Cortex of kidney (tissue), 1 donor: ENCODE measurements around the gene FBXL3.
"Not testable (repeated sequence)": the region's sequence is repeated elsewhere in the genome, so short reads cannot be mapped to it uniquely, and the experiment has no call there.

Experiments used
- DNase-seq: peaks from one replicate; lab custom pipeline; 2025; lab: John Stamatoyannopoulos, UW

Gene FBXL3

GRCh38 chr13:77026255-77026860 lies 601 bp downstream of the FBXL3 start:
- DNase-seq, result no peak

DNA sequence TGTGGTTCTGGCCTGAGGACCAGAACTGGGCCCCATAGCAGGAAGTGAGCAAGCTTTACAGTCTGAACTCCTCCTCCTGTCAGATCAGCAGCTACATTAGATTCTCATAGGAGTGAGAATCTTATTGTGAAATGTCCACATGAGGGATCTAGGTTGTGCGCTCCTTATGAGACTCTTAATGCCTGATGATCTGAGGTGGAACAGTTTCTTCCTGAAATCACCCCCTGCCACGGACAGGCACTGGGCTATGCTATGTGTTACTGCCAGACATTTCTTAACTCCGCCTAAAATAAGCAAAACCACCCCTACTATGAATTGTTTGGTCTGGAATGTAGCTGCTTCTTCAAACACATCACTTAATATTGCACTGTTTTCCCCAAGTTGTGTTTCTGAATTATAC lies 4.6 kb downstream of the FBXL3 start:
- DNase-seq, result no peak

- DNase-seq, result no peak
Observed at GRCh38 chr13:77019756-77020155, 7.2 kb downstream of the FBXL3 start.

DNA sequence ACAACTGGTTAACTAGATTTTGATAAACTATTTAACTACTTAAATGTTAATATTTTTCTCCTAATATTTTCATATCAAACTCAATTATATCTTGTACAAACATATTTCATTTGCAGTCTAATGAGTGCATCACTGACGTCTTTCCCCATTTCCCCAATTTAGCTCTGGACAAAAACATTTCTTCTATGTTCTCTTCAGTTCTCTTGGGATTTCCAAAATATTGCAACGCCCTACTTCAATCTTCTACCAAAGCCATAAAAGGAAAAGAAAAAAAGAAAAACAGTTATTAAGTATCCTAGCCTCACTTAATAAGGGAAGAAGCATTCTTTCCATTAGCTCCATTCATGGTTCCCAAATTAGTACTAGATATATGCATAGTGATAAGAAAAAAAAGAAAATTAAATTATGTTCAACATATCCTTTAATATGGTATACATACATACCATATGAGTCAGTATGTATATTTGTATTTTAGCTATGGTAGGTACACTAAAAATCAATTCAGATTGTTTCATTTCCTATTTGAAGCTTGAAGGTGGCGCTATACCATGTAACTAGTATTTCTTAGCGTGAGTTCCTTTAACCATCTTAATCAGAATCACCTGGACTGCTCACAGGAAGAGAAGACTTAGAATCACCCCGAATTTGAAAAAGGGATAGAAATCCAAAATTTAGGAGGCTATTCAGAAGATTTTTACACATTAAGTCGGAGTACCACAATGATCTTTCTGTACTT lies 9.9 kb downstream of the FBXL3 start:
- no peak for DNase-seq

GRCh38 chr13:77016251-77016812 lies 10.6 kb downstream of the FBXL3 start:
- DNase-seq, result no peak

DNA sequence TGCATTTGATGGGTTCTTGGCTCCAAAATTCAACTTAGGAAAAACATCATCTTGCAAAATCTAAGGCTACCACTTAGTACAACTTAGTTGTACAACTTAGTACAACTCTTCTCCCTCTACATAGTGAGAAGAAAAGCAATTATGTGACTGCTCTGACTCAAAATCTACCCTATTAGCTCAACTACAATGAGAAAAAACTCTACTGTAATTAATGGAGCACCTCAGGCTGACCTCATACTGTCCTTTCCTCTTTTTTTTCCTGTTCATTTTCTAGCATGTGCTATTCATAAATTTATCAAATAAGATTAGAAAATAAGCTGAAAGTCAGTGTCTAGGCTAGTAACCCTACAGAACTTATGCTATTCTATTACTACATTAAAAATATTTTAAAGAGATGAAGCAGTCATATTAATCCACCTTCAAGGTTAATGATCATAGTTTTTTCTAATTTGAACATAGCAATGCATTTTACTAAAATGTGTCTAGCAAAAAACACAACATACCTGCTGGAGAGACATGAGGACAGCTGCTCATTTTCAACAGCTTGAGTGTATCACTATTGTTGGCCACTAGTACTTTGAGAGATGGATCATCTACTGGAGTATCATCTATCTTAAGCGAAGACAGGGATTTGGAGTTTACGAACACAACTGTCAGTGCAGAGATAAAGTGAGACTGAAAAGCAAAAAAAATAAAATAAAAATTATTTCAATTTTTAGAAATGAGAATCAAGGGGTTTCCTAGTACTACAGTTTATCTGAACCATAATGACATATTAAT lies 11.9 kb downstream of the FBXL3 start:
- no peak for DNase-seq

- no peak for DNase-seq
Observed at GRCh38 chr13:77013853-77014542, 13.0 kb downstream of the FBXL3 start.

- not testable (repeated sequence) for DNase-seq
Observed at GRCh38 chr13:77009719-77010118, 17.2 kb downstream of the FBXL3 start.

DNA sequence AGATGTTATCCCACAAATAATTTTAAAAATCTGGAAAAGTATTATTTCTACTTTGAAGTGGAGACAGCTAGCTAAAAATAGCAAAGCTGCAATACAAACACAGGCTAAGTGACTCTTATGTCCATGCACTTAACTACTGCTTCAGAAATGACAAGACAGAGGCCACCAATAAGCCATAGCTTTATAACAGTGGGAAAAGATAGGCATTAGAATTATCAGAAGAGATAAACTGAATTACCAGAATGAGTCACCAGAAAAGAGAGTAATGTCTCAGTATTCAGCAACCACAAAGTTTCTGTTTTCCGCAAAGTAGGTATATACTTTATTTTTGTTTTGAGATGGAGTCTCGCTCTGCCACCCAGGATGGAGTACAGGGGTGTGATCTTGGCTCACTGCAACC lies 17.9 kb downstream of the FBXL3 start:
- DNase-seq, result no peak

DNA sequence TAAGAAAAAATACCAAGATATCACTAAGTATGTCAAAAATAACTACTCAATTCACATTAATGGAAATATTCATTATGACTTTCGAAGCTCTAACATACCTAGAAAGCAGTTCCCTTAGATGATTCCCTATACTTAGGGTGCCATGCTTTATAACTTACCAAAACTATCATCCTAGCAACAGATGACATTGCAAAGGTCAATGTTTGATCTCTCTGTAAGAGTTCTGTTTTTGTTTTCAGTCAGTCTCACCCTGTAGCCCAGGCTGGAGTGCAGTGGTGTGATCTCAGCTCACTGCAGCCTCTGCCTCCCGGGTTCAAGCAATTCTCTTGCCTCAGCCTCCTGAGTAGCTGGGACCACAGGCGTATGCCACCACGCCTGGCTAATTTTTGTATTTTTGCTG lies 18.6 kb downstream of the FBXL3 start:
- not testable (repeated sequence) for DNase-seq

- DNase-seq, result no peak
Observed at GRCh38 chr13:77002590-77003190, 24.3 kb downstream of the FBXL3 start.

GRCh38 chr13:77001963-77002587 lies 24.9 kb downstream of the FBXL3 start:
- DNase-seq, result no peak

GRCh38 chr13:77001540-77001939 lies 25.4 kb downstream of the FBXL3 start:
- DNase-seq, result no peak

GRCh38 chr13:77000475-77000874 lies 26.5 kb downstream of the FBXL3 start:
- no peak for DNase-seq

DNA sequence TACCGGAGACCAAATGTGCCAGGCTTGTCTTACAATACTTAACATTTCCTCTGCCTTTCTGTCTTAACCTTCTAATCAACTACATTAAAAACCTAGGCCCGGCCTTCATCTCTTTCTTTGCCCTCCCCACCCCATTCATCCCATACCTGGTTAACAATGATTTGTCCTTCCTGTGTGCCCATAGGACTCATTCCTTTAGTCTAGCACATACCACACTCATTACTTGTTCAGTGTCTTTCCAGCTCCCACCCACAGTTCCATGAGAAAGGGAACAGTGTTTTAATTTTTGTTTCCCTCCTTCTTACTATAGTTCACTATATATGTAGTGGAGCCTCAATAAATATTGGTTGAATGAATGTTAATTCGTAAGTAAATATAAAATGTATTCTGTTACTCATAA lies 32.7 kb downstream of the FBXL3 start:
- no peak for DNase-seq

DNA sequence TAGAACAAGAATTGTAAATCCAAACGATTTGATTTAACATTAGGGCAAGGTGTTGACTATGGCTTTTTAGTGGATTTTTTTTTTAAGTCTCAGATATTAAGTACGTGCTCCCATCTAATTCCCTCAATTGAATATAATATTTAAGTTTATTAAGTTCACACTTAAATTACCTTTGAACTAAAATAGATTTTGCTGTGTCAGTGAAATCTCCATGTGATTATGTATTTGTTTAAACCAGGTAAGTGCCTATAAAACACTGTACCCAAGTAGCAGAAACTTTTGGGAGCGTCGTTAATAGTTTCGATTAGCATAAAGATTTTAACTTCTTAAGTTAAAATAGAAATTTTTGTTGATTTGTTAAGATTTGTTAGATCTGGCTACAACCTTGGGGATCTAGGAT lies 33.5 kb downstream of the FBXL3 start:
- DNase-seq, result no peak

DNA sequence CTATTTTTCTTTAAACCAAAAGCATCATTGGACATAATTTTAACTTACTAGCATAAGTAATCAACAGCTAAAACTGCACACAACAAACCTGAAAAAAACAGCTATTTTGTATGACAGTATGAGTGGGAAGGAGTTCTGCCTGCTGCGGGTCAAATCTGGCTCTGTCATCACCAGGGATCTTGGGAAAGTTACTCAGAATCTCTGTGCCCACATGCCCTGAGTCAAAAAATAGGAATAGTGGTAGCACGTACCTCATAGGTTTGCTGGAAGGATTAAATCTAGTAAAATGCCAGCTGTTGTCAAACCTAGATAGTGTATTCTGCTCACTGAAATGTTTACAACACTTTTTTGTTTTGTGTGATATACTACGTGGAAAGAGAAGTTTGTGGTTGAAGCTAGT lies 33.9 kb downstream of the FBXL3 start:
- no peak for DNase-seq

GRCh38 chr13:76992548-76993001 lies 34.4 kb downstream of the FBXL3 start:
- DNase-seq, result no peak

- peak; percentile 87 for DNase-seq
Observed at GRCh38 chr13:76991796-76992547, 35.0 kb downstream of the FBXL3 start, which contains the start of gene CLN5. CLN5 (plus strand) TSS chr13:76992081; CDS start chr13:76992099, 18 bp downstream.

- DNase-seq, result no peak
Observed at GRCh38 chr13:76991432-76991795, 35.5 kb downstream of the FBXL3 start.
